ENCODE results near the gene ZNF358. TPM values are rescaled to one million over a fixed set of nuclear protein-coding genes. Genes with fewer than 3 reads are reported as not detected.

ZNF358 gene
- total RNA-seq, 1 experiment from 2014 or later: 30.2 TPM

DNA sequence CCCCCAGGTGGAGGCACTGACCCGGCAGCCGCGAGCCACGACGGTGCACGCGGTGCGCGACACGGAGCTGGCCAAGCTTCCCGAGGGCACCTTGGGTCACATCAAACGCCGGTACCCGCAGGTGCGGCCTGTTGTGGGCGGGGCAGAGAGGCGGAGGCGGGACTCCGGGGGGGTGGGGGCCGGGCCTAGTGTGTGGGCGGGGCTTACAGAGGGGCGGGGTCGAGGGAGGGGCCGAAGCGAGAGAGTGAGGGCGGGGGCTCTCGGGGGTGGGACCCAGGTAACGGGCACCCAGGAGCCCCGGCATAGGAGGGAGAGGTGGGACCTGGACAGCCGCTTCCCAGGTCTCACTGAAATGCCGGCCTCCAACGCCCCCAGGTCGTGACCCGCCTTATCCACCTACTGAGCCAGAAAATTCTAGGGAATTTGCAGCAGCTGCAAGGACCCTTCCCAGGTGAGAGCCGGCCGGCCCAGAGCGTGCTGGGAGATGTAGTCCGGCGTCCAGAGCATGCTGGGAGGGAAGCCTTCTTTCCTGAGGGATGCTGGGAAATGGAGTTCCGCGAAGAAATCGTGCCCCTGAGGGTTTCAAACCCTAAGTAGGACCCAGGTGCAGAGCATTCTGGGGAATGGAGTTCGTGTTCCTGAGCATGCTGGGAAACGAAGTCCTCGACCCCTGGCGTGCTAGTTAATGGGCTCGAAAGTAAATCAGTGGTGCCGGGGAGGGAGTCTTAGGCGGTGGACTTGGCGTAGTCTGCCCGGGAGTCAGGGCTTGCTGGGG, 35.3 kb downstream of the ZNF358 start:
- no peaks in the 10 kb centered on the region for H3K9me3 ChIP-seq (ENCODE audit: control insufficient read depth, insufficient read depth, low read depth, low read length)
- H3K27me3 ChIP-seq (ENCODE audit: control insufficient read depth, insufficient read depth, low read length): no peaks in the 10 kb centered on the region
- no peak overlapping the region for H3K4me3 ChIP-seq (ENCODE audit: low read depth in 2 of 2, low read length in 2 of 2)
- intact Hi-C loops (cut with micrococcal nuclease; ENCODE audit: unreplicated experiment) (no loop called here), in situ Hi-C loops (cut with HindIII; ENCODE audit: low pct_unique_long_range_greater_than_20kb, low sequenced_read_pairs) (no loop called here)
- no peak overlapping the region for H3K27ac ChIP-seq (ENCODE audit: low read length)
- ChIA-PET CTCF (no interaction called here), POLR2A (no interaction called here)
- ATAC-seq (peak; percentile 73), DNase-seq (ENCODE audit: low read depth, low spot score) (no peak)
- no peaks in the 10 kb centered on the region for H3K4me1 ChIP-seq (ENCODE audit: control insufficient read depth, insufficient read depth, low read length)
- H3K36me3 ChIP-seq (ENCODE audit: control insufficient read depth, insufficient read depth, low read length): no peaks in the 10 kb centered on the region
- no peak for TF ChIP-seq SIN3A (IDR thresholded peaks at IDR 0.05; ENCODE audit: borderline replicate concordance, insufficient read depth, low read depth, low read length)
- TF ChIP-seq CTCF (IDR thresholded peaks at IDR 0.05): no peak
- TF ChIP-seq, protein P1, sequence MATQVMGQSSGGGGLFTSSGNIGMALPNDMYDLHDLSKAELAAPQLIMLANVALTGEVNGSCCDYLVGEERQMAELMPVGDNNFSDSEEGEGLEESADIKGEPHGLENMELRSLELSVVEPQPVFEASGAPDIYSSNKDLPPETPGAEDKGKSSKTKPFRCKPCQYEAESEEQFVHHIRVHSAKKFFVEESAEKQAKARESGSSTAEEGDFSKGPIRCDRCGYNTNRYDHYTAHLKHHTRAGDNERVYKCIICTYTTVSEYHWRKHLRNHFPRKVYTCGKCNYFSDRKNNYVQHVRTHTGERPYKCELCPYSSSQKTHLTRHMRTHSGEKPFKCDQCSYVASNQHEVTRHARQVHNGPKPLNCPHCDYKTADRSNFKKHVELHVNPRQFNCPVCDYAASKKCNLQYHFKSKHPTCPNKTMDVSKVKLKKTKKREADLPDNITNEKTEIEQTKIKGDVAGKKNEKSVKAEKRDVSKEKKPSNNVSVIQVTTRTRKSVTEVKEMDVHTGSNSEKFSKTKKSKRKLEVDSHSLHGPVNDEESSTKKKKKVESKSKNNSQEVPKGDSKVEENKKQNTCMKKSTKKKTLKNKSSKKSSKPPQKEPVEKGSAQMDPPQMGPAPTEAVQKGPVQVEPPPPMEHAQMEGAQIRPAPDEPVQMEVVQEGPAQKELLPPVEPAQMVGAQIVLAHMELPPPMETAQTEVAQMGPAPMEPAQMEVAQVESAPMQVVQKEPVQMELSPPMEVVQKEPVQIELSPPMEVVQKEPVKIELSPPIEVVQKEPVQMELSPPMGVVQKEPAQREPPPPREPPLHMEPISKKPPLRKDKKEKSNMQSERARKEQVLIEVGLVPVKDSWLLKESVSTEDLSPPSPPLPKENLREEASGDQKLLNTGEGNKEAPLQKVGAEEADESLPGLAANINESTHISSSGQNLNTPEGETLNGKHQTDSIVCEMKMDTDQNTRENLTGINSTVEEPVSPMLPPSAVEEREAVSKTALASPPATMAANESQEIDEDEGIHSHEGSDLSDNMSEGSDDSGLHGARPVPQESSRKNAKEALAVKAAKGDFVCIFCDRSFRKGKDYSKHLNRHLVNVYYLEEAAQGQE (IDR thresholded peaks at IDR 0.05; ENCODE audit: insufficient read depth in 1 of 2, low read depth in 2 of 2, low read length in 1 of 2): no peak
- TF ChIP-seq POLR2AphosphoS5 (IDR thresholded peaks at IDR 0.05; ENCODE audit: low read depth, low read length): no peak
- TF ChIP-seq TCF7L2 (IDR thresholded peaks at IDR 0.05; ENCODE audit: low read depth, low read length): no peak
- BruUV-seq (replicated peaks): no TSS peak

DNA sequence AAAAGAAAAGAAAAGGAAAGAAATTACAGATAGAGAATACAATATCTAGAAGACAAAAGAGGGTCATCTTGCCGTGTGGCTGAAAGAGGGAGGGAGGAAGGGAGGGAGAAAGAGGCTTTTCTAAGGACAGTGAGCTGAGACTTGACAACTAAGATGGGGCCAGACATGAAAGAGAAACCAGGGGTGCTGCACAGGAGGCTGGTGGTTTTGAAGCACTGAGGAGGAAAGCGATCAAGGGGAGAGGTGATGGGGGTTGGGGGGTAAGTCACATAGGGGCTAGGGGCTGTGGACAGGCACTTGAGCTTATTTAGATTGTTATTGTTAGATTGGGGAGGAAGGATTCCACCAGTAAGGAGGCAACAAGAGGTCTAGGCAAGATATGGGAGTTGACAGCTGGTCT, 36.9 kb downstream of the ZNF358 start:
- no peak for TF ChIP-seq POLR2AphosphoS5 (IDR thresholded peaks at IDR 0.05; ENCODE audit: low read depth, low read length)
- TF ChIP-seq, protein P1 (IDR thresholded peaks at IDR 0.05; ENCODE audit: insufficient read depth in 1 of 2, low read depth in 2 of 2, low read length in 1 of 2): no peak
- TF ChIP-seq SIN3A (IDR thresholded peaks at IDR 0.05; ENCODE audit: borderline replicate concordance, insufficient read depth, low read depth, low read length): no peak
- no peak for TF ChIP-seq TCF7L2 (IDR thresholded peaks at IDR 0.05; ENCODE audit: low read depth, low read length)
- TF ChIP-seq CTCF (IDR thresholded peaks at IDR 0.05): no peak
- Histone ChIP-seq H3K36me3 (ENCODE audit: control insufficient read depth, insufficient read depth, low read length) (no peaks in the 10 kb centered on the region), H3K4me1 (ENCODE audit: control insufficient read depth, insufficient read depth, low read length) (no peaks in the 10 kb centered on the region)

More for the DNA sequence above, 36.9 kb downstream of the ZNF358 start:
- Histone ChIP-seq H3K27me3 (ENCODE audit: control insufficient read depth, insufficient read depth, low read length) (no peaks in the 10 kb centered on the region), H3K4me3 (ENCODE audit: low read depth in 2 of 2, low read length in 2 of 2) (no peak overlapping the region), H3K9me3 (ENCODE audit: control insufficient read depth, insufficient read depth, low read depth, low read length) (no peaks in the 10 kb centered on the region), H3K27ac (ENCODE audit: low read length) (no peak overlapping the region)
- DNase-seq (ENCODE audit: low read depth, low spot score): no peak
- ChIA-PET CTCF (no interaction called here), POLR2A (interaction anchor here (0.6 kb wide), 1 partner anchor 95 kb away, joined by 5 read pairs; no protein-coding TSS in a partner anchor)
- intact Hi-C loops (cut with micrococcal nuclease; ENCODE audit: unreplicated experiment): no loop called here
- BruUV-seq (replicated peaks): no TSS peak
- in situ Hi-C loops (cut with HindIII; ENCODE audit: low pct_unique_long_range_greater_than_20kb, low sequenced_read_pairs): no loop called here
- no peak for ATAC-seq

All from Panc1 (cell line).